Loucy (cell line): Measurements from ENCODE around the gene TLN1.

ENCODE experiments used
- EZH2phosphoT487 ChIP-seq: fragments of 200-600 bp; IDR thresholded peaks from 2 replicates; pipeline ENCODE4 v1.6.1; 2018; ENCODE audit warnings: antibody characterized with exemption, mild to moderate bottlenecking, moderate library complexity, borderline replicate concordance
- TF ChIP-seq, protein P1 (sequence below): fragments of 200-600 bp; sonication (generic); conservative IDR thresholded peaks from 2 replicates; pipeline ENCODE4 v1.5.1; 2014; ENCODE audit warnings: mild to moderate bottlenecking, antibody characterized with exemption, low read length

DNA sequence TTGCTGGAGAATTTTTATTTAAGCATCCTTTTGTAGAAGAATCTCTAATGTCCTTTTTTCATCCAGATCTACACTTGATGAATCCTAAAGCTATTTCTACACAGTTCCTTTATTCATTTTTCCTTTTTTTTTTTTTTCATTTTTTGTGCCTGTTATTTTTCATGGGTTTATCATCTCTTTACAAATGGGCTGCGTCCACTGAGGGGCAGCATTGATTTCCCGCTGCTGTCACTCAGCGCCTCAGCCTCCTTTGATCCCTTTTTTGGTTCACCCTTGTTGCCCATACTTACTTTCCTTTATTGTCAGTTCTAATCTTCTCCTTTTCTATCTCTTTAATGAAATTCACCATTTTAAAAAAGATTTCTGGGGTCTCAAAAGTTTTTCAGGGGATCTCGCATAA lies 27.8 kb upstream of the TLN1 start:
- TF ChIP-seq, protein P1, sequence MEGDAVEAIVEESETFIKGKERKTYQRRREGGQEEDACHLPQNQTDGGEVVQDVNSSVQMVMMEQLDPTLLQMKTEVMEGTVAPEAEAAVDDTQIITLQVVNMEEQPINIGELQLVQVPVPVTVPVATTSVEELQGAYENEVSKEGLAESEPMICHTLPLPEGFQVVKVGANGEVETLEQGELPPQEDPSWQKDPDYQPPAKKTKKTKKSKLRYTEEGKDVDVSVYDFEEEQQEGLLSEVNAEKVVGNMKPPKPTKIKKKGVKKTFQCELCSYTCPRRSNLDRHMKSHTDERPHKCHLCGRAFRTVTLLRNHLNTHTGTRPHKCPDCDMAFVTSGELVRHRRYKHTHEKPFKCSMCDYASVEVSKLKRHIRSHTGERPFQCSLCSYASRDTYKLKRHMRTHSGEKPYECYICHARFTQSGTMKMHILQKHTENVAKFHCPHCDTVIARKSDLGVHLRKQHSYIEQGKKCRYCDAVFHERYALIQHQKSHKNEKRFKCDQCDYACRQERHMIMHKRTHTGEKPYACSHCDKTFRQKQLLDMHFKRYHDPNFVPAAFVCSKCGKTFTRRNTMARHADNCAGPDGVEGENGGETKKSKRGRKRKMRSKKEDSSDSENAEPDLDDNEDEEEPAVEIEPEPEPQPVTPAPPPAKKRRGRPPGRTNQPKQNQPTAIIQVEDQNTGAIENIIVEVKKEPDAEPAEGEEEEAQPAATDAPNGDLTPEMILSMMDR: no peak; the same call in 1 of the 2 replicates
- no peak for TF ChIP-seq EZH2phosphoT487
